ENCODE measurements around the gene ERG.

DNA sequence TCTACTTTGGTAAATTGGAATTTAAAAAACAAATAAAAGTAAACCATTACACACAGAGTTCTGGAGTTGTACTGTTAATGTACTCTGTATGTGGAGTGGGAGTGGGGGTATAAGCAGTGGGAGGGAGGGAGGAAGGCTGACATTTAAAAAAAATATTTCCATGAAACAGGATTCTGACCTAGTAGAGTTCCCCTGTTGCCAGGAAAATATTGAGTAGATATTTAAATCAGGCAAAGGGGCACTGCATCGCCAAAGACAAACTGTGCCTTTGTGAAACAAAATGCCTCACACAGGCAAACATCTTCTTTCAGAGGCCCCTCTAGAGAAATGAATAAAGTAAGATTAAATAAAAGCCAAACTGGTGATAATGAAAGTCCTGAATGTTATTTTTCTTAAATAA, 87.8 kb downstream of the ERG start:
- TF ChIP-seq, protein P1, sequence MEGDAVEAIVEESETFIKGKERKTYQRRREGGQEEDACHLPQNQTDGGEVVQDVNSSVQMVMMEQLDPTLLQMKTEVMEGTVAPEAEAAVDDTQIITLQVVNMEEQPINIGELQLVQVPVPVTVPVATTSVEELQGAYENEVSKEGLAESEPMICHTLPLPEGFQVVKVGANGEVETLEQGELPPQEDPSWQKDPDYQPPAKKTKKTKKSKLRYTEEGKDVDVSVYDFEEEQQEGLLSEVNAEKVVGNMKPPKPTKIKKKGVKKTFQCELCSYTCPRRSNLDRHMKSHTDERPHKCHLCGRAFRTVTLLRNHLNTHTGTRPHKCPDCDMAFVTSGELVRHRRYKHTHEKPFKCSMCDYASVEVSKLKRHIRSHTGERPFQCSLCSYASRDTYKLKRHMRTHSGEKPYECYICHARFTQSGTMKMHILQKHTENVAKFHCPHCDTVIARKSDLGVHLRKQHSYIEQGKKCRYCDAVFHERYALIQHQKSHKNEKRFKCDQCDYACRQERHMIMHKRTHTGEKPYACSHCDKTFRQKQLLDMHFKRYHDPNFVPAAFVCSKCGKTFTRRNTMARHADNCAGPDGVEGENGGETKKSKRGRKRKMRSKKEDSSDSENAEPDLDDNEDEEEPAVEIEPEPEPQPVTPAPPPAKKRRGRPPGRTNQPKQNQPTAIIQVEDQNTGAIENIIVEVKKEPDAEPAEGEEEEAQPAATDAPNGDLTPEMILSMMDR (conservative IDR thresholded peaks at IDR 0.05; ENCODE audit: low read depth, low read length) = no peak
- TF ChIP-seq EZH2phosphoT487 (IDR thresholded peaks at IDR 0.05; ENCODE audit: borderline replicate concordance, low read length) = no peak
- TF ChIP-seq EZH2 (IDR thresholded peaks at IDR 0.05; ENCODE audit: low read length, unreplicated experiment) = no peak
